Activated CD4-positive, CD25-positive, alpha-beta regulatory T cell treated with anti-CD3 and anti-CD28 coated beads, Interleukin-2, amount 50 U/mL, for 16 hours (primary cell): ENCODE results near the gene ZSWIM6.

Source experiments
- DNase-seq: peaks from one replicate; pipeline ENCODE4 v3.0.0-alpha.2; 2020; ENCODE audit warnings: low read depth, low spot score

Gene ZSWIM6

GRCh38 chr5:61536922-61537321, 204.9 kb downstream of the ZSWIM6 start:
- no peak for DNase-seq

DNA sequence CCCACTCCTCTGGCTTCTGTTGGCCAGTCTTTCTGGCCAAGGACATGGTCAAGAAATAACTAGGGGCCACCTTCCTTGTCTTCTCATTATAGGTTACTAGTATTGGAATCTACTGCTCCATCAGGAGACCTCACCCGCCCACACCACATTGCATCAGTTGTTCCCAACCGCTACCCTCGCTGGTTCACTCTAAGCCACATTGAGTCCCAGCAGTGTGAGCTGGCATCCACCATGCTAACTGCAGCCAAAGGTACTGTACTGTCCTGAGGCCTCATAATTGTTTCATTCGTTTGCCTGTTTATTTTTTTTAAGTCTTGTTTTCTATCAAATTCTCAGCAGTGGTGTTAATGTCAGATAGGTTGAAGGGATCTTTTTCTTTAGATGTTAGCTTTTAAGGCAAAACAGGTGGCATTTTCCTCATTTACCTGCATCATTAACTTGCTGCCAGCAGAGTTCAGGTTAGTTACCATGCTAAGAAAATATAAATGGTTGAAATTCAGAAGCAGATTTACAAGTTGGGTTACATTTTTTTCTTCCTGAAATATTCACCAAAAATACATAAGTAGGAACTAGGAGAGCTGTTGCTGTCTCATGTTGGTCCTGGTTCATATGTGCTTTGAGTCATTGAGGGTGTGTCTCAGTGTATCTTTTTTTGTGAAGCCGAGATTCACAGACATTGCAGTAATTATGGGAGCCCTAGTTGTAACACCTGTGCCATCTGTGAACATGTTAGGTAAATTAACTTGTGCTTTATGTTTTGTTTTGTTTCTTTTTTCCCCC, 206.9 kb downstream of the ZSWIM6 start:
- DNase-seq, result no peak

DNA sequence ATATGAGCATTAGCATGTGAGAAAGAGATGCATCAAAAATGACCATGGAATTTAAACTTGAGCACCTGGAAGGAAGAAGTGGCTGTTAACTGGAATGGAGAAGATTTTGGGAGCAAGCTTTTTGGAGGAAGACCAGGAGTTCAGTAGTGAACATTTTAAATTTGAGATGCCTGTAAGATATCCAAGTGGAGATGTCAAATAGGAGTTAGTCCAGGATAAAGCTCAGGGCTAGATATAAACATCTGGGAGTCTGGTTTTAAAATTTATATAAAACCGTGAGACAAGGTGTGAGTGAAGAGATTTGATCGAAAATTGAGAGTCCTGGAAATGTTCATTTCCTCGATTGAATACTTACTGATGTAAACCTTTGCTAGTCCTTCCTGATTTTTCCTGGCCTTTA, 217.5 kb downstream of the ZSWIM6 start:
- no peak for DNase-seq

GRCh38 chr5:61551637-61552313, 219.7 kb downstream of the ZSWIM6 start:
- no peak for DNase-seq

- DNase-seq, result no peak
Measured at GRCh38 chr5:61559146-61559545, 227.1 kb downstream of the ZSWIM6 start.

DNA sequence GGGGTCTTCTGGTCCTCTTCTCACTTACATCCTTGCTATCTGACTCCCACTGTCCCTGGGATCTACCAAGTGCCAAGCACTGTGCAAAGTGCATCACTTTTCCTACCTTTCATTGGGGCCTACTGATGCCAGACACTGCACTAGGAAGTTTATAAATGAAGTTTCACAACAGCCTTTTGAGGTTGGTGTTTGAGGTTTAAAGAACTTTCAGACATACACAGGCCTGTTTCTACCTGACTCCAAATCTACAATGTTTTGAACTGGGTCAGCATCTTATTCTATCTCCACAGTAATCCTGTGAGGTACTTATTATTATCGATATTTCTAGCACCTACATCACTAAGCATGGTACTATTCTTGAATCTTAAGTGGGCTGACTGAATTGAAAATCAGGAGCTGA, 227.7 kb downstream of the ZSWIM6 start:
- no peak for DNase-seq

DNA sequence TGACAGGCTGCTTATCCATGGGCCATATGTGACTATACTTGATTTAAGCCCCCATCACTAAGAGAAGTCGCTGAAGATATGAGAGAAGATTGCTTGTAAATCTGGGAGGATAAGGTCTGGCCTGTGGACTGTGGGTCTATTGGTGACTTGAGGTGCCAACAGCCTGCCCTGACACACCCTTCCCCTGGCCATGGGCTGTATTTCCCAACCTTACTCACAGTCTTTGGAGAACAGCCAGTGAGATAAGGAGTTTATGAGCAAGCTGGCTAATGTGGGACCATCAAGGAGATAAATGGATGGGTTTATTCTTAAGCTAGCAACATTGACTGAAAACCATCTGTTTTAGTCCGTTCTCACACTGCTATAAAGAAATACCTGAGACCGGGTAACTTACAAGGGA, 231.3 kb downstream of the ZSWIM6 start:
- DNase-seq, result no peak

- no peak for DNase-seq
Measured at GRCh38 chr5:61567337-61567736, 235.3 kb downstream of the ZSWIM6 start.

- no peak for DNase-seq
Measured at GRCh38 chr5:61569353-61569752, 237.3 kb downstream of the ZSWIM6 start.

GRCh38 chr5:61570767-61571166, 238.7 kb downstream of the ZSWIM6 start:
- no peak for DNase-seq

- DNase-seq, result no peak
Measured at GRCh38 chr5:61572959-61573358, 240.9 kb downstream of the ZSWIM6 start.

DNA sequence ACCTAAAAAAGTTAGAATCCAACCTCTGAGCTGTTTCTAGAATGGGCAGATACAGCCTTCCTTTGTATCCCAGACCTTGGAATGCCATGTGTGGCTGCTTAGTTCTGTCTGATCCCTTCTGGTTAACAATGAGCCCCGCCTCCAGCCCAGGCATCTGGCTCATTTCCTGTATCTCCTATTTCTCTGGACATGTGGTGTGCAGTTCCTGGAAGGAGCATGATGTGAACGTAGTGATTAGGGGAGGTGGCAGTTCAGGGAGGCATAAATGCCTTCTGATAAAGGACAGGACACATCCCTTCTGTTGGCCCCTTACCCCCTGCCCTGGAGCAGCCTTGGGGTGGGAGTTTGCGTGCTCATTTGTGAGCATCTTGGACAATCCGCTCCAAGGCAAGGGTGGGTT, 243.0 kb downstream of the ZSWIM6 start:
- DNase-seq, result no peak

DNA sequence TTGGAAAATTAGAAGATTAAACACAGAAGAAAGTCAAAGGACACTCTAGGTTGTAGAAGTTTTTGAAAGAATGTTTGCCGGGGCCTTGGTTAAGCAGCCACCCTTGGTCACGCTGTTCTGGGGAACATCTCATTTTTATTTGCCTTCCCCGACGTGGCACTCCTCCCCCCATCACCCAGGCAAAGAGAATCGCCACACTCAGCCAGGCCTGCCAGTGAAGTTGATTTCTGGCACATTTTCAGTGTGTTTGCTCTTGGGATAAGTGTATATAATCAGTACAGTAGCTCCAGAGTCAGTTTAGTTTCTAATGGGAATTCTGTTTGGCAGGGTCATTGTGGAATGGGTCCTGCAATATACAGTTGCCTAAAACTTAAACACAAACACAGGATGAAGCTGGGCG, 243.5 kb downstream of the ZSWIM6 start:
- DNase-seq, result no peak

- DNase-seq, result no peak
Measured at GRCh38 chr5:61576556-61576955, 244.5 kb downstream of the ZSWIM6 start.

DNA sequence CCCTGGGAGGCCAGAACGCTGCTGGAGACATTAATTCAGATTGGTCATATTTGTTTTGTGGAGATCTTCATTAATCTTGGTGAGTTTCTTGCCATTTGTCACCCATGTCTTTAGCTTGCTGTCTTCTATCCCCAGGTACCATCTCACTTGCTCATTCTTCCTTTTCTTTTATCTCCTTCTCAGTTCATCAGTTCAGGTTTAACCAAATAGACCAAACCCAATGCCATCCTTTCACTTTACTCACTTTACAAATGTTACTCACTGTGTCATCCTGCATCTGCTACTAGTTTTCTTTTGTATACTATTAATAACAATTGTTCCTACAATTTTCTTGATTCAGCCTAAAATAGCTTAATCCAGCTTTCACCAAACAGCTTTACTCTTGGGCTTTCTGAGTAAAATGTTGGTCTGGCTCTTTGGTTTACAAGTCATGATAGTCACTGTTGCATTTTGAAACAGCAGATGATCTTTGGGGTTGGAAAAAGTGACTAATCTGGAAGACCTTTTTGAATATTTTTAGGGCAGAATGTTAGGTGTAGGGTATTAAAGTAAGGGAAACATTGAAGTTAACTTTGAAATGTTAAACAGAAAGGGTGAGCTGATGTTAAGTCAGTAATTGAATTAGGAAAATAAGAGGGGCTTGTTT, 246.9 kb downstream of the ZSWIM6 start:
- DNase-seq, result no peak

GRCh38 chr5:61582205-61582820, 250.3 kb downstream of the ZSWIM6 start:
- no peak for DNase-seq

DNA sequence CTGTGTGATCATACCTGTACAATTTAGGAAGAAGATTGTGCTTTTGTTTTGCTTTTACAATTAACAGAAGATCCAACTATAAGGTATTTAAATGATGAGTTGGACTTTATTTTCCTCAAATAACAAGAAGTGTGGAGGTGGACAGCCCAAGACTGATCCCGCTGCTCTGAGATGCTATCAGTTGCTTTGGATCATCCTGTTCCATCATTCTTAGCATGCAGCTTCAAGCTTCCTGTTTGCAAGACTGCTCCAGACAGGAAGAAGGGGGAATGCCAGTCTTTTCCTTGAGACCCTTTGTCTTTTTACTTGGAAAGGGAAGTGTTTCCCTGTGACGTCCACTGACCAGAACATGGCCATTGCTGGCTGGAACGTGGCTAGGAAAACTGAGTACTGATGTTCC, 250.8 kb downstream of the ZSWIM6 start:
- DNase-seq, result no peak

GRCh38 chr5:61586096-61587084, 254.3 kb downstream of the ZSWIM6 start:
- no peak for DNase-seq

- no peak for DNase-seq
Measured at GRCh38 chr5:61587125-61587524, 255.1 kb downstream of the ZSWIM6 start.

DNA sequence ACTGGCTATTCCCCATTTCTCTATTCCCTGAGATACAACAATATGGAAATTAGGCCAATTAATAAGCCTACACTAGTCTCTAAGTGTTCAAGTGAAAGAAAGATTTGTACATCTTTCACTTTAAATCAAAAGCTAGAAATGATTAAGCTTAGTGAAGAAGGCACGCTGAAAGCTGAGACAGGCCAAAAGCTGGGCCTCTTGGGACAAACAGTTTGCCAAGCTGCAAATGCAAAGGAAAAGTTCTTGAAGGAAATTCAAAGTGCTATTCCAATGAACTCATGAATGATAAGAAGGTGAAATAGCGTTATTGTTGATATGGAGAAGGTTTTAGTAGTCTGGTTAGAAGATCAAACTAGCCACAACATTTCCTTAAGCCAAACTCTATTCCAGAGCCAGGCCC, 256.2 kb downstream of the ZSWIM6 start:
- no peak for DNase-seq

GRCh38 chr5:61589946-61590345, 257.9 kb downstream of the ZSWIM6 start:
- no peak for DNase-seq
